Neural crest cell (in vitro differentiated cells): Measurements from ENCODE around the gene IFI6. TPM values are rescaled to one million over a fixed set of nuclear protein-coding genes. Genes with fewer than 3 reads are reported as not detected.

Experiments
- DNase-seq: peaks from one replicate; pipeline ENCODE4 v3.0.0; 2021; ENCODE audit warnings: low read depth, mixed read lengths, low spot score
- H3K27ac Mint-ChIP-seq: one replicate; pipeline ENCODE4 v1.8.0; 2021; ENCODE audit warnings: mild to moderate bottlenecking, mixed read lengths; ENCODE audit not compliant: unreplicated experiment
- H3K27me3 Mint-ChIP-seq: 2 replicates; pipeline ENCODE4 v1.8.0; 2021; ENCODE audit warnings: low read depth, mild to moderate bottlenecking, mixed read lengths
- H3K36me3 Mint-ChIP-seq: 2 replicates; pipeline ENCODE4 v1.8.0; 2021; ENCODE audit warnings: low read depth, mild to moderate bottlenecking, mixed read lengths
- H3K4me1 Mint-ChIP-seq: 2 replicates; pipeline ENCODE4 v1.8.0; 2021; ENCODE audit warnings: mixed read lengths
- H3K4me3 Mint-ChIP-seq: one replicate; pipeline ENCODE4 v1.8.0; 2021; ENCODE audit warnings: mild to moderate bottlenecking, mixed read lengths
- H3K9me3 Mint-ChIP-seq: 2 replicates; pipeline ENCODE4 v1.8.0; 2021; ENCODE audit warnings: mixed read lengths
- CTCF ChIP-seq: fragments of 200-600 bp; sonication (generic); conservative IDR thresholded peaks from 2 replicates; pipeline ENCODE4 v1.5.0; 2021; ENCODE audit warnings: antibody characterized with exemption, mild to moderate bottlenecking
- total RNA-seq: library from RNA; stranded (reverse); gene quantifications from 2 replicates; pipeline ENCODE4 v1.2.1, GENCODE V29; 2021

The IFI6 gene
- total RNA-seq, 1 donor from 2014 or later: 15.2 TPM

- no peak overlapping the region for H3K4me3 Mint-ChIP-seq
- H3K27me3 Mint-ChIP-seq: peaks cover 6% of the 10 kb centered on the region
- no peak for TF ChIP-seq CTCF
- H3K4me1 Mint-ChIP-seq: peaks cover 36% of the 10 kb centered on the region
- DNase-seq: no peak
- H3K9me3 Mint-ChIP-seq: no peaks in the 10 kb centered on the region
- no peak overlapping the region for H3K27ac Mint-ChIP-seq
- no peaks in the 10 kb centered on the region for H3K36me3 Mint-ChIP-seq
These were observed 3.7 kb downstream of the IFI6 start for GRCh38 chr1:27668121-27668807.

- peaks cover 6% of the 10 kb centered on the region for H3K27me3 Mint-ChIP-seq
- H3K9me3 Mint-ChIP-seq: no peaks in the 10 kb centered on the region
- no peak for TF ChIP-seq CTCF
- peaks cover 35% of the 10 kb centered on the region for H3K4me1 Mint-ChIP-seq
- H3K36me3 Mint-ChIP-seq: no peaks in the 10 kb centered on the region
- DNase-seq: no peak
- H3K27ac Mint-ChIP-seq: no peak overlapping the region
- H3K4me3 Mint-ChIP-seq: no peak overlapping the region
These were observed 5.2 kb downstream of the IFI6 start for GRCh38 chr1:27666791-27667254.

DNA sequence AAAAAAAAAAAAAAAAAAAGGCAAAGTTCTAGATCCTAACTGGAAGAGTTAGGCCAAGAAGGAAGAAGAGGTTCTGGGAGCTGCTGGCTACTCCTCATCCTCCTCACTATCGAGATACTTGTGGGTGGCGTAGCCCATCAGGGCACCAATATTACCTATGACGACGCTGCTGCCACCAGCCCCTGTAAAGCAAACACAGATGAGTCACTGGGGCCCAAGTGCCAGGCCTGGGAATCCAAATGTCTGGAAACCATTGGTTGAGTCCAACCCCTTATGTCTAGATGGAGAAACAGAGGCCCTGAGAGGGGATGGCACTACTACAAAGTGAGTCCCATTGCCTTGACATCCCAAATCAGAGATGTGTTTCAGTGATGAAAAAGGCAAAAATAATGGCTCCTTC, 5.7 kb downstream of the IFI6 start:
- Mint-ChIP-seq H3K36me3 (no peaks in the 10 kb centered on the region), H3K4me3 (no peak overlapping the region), H3K27ac (no peak overlapping the region), H3K27me3 (peaks cover 6% of the 10 kb centered on the region), H3K9me3 (no peaks in the 10 kb centered on the region), H3K4me1 (peaks cover 34% of the 10 kb centered on the region)
- DNase-seq: no peak
- TF ChIP-seq CTCF: no peak

GRCh38 chr1:27665016-27665651, 6.9 kb downstream of the IFI6 start:
- Mint-ChIP-seq H3K27me3 (peaks cover 6% of the 10 kb centered on the region), H3K4me3 (no peak overlapping the region), H3K4me1 (peaks cover 36% of the 10 kb centered on the region), H3K27ac (no peak overlapping the region), H3K9me3 (no peaks in the 10 kb centered on the region), H3K36me3 (no peaks in the 10 kb centered on the region)
- no peak for DNase-seq
- TF ChIP-seq CTCF: no peak

- Mint-ChIP-seq H3K4me3 (no peak overlapping the region), H3K36me3 (no peaks in the 10 kb centered on the region), H3K27me3 (peaks cover 1% of the 10 kb centered on the region), H3K4me1 (peaks cover 35% of the 10 kb centered on the region), H3K27ac (no peak overlapping the region), H3K9me3 (no peaks in the 10 kb centered on the region)
- no peak for TF ChIP-seq CTCF
- DNase-seq: no peak
These were observed 7.7 kb downstream of the IFI6 start for GRCh38 chr1:27664291-27664690.
